D341Med (cell line): ENCODE results near the gene ANGEL1.

Source experiments
- DNase-seq: peaks from one replicate; pipeline ENCODE4 v3.0.0; 2012; ENCODE audit warnings: low spot score

ANGEL1 gene

GRCh38 chr14:76765461-76765931 lies 47.2 kb downstream of the ANGEL1 start:
- DNase-seq: no peak

- no peak for DNase-seq
These were observed 49.3 kb downstream of the ANGEL1 start for GRCh38 chr14:76763096-76764041.

GRCh38 chr14:76762411-76763095 lies 50.1 kb downstream of the ANGEL1 start:
- DNase-seq: no peak

- DNase-seq: no peak
These were observed 50.7 kb downstream of the ANGEL1 start for GRCh38 chr14:76761960-76762410.

GRCh38 chr14:76761136-76761959 lies 51.3 kb downstream of the ANGEL1 start, which contains the start of gene VASH1:
VASH1 (plus strand) TSS chr14:76761468; CDS start chr14:76762822, 1,354 bp downstream.
- DNase-seq: peak; percentile 92

GRCh38 chr14:76760331-76761135 lies 52.1 kb downstream of the ANGEL1 start:
- peak; percentile 22 for DNase-seq

GRCh38 chr14:76759589-76759988 lies 53.1 kb downstream of the ANGEL1 start:
- DNase-seq: peak; percentile 12

GRCh38 chr14:76756371-76756750 lies 56.3 kb downstream of the ANGEL1 start:
- DNase-seq: no peak

GRCh38 chr14:76755610-76756370 lies 56.9 kb downstream of the ANGEL1 start:
- peak; percentile 26 for DNase-seq

- DNase-seq: peak; percentile 4
These were observed 58.1 kb downstream of the ANGEL1 start for GRCh38 chr14:76754586-76754985.

GRCh38 chr14:76753541-76754198 lies 59.0 kb downstream of the ANGEL1 start:
- DNase-seq: peak; percentile 6

GRCh38 chr14:76752744-76753143 lies 59.9 kb downstream of the ANGEL1 start:
- DNase-seq: peak; percentile 26

- no peak for DNase-seq
These were observed 69.7 kb downstream of the ANGEL1 start for GRCh38 chr14:76742966-76743365.

GRCh38 chr14:76742185-76742584 lies 70.5 kb downstream of the ANGEL1 start:
- DNase-seq: no peak

- no peak for DNase-seq
These were observed 71.6 kb downstream of the ANGEL1 start for GRCh38 chr14:76741074-76741473.
